GM19239 (cell line): ENCODE results near the gene RNU2-63P.
"Not testable (repeated sequence)": the region's sequence is repeated elsewhere in the genome, so short reads cannot be mapped to it uniquely, and the experiment has no call there.

Source experiments
- DNase-seq: peaks from one replicate; pipeline ENCODE4 v3.0.0; 2011; ENCODE audit warnings: low spot score; ENCODE audit not compliant: insufficient read length
- FAIRE-seq: peaks from 2 replicates; lab custom pipeline; 2011; peaks lifted over from hg19 to GRCh38; lab: Jason Lieb, UNC

RNU2-63P gene

GRCh38 chr2:88032070-88032702 lies 15.8 kb upstream of the RNU2-63P start:
- FAIRE-seq = no peak
- DNase-seq = no peak

DNA sequence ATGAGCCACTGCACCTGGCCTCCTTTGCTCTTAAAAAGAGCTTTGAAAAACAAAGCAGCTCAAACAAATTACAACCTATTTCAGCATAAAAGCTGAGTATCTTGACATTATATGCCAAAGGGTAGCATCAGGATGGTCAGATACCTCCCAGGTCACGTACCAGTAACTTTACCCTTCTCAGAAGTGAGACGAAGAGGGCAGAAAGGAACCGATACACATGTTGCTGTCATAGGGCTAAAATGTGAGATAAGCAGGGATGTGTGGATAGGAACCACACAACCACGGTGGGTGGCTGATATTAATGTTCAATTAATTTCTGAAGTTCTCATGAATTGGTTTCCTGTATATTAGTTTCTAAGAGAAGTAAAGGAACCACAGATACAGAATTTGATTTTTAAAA lies 12.6 kb upstream of the RNU2-63P start:
- FAIRE-seq = no peak
- no peak for DNase-seq

GRCh38 chr2:88027697-88028389 lies 11.5 kb upstream of the RNU2-63P start:
- no peak for DNase-seq
- peak; percentile 54 for FAIRE-seq

DNA sequence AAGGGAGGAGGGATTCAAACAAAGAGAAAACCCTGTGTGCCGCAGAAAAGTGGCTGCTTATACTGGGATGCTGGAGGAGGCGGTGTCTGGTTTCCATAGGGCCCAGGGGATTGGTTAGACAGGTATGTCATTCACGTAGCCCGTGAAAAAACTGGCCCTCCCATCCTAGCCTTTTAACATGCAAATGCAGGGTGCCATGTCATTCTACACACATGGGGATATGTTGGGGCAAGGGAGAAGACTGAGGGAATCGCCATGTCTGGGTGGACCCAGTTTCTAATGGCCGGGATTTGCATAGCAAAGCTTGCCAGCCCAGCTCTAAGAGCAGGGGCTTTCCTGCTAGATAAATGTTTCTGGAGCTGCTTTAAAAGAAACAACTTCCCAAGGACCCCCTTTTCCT lies 8.2 kb upstream of the RNU2-63P start:
- FAIRE-seq (no peak), DNase-seq (no peak)

DNA sequence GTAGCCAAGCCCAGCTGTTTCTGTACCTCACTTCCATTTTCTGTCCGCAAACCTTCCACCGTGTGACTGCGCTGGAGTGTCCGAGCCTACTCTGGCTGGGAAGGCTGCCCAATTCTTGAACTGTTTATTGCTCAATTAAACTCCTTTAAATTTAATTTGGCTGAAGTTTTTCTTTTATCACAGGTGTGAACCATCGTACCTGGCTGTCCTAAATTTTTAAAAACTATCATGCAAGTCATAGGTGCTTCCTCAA lies 6.2 kb upstream of the RNU2-63P start:
- FAIRE-seq = no peak
- no peak for DNase-seq

GRCh38 chr2:88019985-88020384 lies 3.6 kb upstream of the RNU2-63P start:
- no peak for FAIRE-seq
- no peak for DNase-seq

DNA sequence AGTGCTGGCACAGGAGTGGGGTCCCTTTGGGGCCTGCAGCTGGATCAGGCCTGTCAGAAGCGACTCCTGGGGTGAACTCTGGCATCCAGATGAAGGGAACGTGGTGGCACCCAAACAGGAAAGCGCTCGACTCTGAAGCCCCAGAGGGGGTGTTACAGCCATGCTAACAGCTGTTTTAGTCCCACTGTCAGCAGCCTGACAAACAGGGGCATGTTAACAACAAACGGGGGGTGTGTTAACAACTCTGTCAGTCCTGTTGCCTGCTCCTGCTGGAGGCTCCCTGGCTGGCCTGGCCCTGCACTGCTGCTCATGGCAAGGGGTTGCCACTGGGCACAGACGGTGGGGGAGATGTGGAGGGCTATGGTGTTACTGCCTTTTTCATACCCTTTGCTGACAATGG lies 2.6 kb upstream of the RNU2-63P start:
- FAIRE-seq (no peak), DNase-seq (no peak)

- not testable (repeated sequence) for DNase-seq, FAIRE-seq
These were observed 1.9 kb upstream of the RNU2-63P start for GRCh38 chr2:88018077-88018805.

DNA sequence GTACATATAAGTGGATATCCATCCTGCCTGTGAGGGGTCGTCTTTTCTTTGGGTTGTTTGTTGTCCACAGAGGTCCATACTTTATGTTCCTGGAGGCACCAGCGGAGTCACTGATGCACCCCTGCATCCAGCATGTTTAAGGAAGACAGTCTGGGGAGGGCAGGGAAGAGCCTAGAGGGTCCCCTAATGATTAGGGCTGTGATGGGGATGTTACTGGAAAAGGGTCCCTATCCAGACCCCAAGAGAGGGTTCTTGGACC lies 1.4 kb upstream of the RNU2-63P start:
- not testable (repeated sequence) for FAIRE-seq, DNase-seq

DNA sequence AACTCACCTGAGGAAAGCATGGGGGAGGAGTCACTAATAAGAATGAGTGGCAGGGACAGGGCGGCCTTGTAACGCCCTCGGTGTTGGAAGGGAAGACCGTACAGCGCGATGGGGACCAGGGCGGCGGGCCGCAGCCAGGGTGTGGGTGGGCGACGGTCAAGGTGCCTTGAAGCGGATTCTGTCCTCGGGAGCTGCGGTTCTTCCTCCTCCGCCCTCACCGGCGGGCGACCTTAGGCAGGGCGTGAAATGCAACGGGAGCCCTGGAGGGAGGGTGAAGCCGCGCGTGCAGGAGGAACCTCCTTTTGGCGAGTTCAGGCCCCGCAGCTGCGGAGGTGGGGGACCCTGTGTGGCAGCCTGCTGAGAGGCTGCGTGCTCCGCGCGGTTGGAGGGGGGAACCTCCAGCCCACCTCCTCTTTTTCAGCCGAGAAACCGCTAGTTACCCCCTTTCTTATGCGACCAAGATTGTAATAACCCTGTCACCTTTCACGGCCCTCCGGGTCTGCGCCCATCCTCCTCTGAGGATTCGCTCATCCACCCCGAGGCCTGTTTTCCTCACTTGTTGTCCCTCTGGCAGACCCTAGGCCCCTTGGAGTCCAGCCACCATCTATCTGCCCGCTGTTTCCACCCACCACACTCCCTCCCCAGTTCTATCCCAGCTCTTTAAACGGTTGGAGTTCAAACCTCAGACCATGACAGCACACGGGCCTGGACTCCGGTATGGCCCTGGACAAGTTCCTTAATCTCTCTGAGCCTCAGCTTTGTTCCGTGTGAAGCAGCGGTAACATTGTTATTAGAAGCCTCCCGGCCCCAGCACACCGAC lies 823 bp upstream of the RNU2-63P start:
- DNase-seq (no peak), FAIRE-seq (peak; percentile 79)

- no peak for DNase-seq
These were observed 5.3 kb downstream of the RNU2-63P start for GRCh38 chr2:88011011-88011410.

GRCh38 chr2:88010136-88010535 lies 6.2 kb downstream of the RNU2-63P start:
- FAIRE-seq (no peak), DNase-seq (no peak)

More at GRCh38 chr2:88011011-88011410, 5.3 kb downstream of the RNU2-63P start:
- no peak for FAIRE-seq

GRCh38 chr2:88006912-88007439 lies 9.4 kb downstream of the RNU2-63P start:
- DNase-seq (no peak), FAIRE-seq (no peak)

DNA sequence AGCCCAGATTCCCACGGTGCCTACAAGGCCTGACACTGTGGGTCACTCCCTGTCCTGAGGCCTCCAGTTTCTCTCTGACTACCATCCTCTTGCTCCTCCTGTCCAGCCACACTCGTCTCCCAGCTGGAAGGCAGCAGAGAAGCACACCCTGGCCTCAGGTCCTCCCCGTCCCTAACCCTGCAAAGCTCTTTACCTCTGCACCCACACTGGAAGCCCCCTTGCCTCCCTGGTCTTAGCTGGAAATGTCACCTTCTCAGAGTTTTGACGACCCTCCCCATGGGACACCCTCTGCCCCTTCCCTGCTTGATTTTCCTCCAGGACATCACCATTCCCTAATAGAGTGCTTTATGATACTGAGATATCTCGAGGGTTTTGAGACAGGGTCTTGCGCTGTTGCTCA lies 10.6 kb downstream of the RNU2-63P start:
- FAIRE-seq = no peak
- DNase-seq = no peak

DNA sequence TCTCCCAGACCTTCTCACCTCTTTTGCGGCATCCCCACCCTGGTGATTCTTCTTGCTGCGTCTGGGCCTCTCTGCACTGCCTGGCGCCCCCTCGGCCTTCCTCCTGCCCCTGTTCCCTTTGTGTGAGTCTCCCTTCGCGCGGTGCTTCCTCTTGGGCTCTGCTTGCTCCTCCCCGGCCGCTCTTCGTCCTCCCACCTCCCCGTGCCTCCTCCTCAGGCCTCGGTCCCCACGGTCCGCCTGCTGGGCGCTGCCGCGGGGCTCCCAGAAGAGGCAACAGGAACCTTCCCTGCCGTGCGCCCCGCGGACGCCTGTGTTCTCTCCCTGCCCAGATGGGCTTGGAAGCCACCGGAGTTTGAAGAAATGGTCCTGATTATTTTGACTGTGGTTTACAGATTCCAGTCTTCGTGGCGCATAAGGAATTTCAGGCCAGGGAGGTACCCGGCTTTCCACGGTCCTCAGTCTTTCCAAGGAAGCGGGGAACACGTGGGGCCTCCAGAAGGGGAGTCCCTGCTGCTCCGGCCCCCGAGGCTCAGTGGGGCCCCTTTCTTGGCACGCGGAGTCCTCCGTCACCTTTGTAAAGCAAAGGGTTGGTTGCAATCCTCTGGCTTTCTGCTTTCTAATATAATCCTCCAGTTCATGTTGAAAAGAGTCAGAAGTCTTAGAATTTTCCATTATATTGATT lies 13.1 kb downstream of the RNU2-63P start:
- FAIRE-seq = no peak
- DNase-seq = no peak

- no peak for DNase-seq
- no peak for FAIRE-seq
These were observed 14.0 kb downstream of the RNU2-63P start for GRCh38 chr2:88002359-88002707.

DNA sequence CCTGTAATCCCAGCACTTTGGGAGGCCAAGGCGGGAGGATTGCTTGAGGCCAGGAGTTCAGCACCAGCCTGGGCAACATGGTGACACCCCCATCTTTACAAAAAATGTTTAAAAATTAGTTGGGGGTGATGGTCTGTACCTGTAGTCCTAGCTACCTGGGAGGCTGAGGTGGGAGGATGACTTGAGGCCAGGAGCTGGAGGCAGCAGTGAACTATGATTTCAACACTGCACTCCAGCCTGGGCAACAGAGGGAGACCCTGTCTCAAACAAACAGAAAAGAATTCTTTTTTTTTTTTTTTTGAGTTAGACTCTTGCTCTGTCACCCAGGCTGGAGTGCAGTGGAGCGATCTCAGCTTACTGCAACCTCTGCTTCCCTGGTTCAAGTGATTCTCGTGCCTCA lies 15.9 kb downstream of the RNU2-63P start:
- FAIRE-seq, DNase-seq: not testable (repeated sequence)

DNA sequence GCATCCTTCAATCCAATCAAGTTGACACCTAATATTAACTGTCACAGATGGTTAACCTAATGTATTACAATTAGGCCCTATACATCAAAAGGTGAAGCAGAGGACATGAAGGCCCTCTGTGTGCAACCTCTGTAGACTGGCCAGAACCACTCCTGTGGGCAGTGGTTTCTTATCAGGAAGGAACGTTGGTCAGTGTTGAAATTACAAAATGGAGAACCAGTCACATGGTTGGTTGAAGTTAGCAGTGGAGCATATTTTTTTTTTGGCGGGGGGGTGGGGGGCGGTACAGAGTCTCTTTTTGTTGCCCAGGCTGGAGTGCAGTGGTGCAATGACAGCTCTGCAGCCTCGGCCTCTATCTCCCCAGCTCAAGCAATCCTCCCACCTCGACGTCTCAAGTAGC lies 19.8 kb downstream of the RNU2-63P start:
- no peak for FAIRE-seq
- DNase-seq = no peak

DNA sequence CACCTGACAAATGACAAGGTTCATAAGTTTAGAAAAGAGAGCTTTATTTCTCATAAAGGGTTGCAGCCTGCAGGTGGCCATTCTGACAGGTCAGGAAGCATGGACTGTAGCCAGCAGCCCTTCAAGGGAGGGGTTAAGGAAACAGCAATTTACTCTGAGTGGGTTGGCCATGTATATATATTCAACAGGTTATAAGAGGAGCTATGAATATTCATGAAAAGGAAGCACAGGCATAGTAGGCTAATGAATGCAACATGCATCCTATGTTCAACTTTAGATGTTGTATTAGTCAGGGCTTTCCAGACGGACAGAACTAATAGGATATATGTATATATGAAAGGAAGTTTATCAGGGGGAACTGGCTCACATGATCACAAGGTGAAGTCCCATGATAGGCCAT lies 20.6 kb downstream of the RNU2-63P start:
- no peak for FAIRE-seq

DNA sequence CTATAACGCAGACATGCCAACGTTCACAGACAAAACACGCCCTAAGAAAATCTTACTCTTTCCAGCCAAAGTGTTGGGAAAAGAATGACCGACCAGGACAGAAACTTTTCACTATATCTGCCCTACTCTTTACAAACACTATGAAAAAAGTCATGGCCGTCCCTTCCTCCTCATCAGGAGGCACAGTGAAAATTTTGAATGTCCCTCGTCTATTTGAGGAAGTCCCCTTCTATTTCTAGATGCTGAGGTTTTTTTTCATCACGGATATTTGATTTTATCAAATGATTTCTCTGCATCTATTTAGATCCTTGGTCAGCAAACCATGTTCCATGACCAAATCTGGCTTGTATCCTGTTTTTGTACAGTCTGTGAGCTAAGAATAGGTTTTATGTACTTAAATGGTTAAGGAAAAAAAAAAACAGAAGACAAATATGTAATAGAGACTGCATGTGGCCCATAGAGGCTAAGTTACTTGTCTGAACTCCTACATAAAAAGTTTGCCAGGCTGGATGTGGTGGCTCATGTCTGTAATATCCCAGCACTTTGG lies 22.0 kb downstream of the RNU2-63P start:
- DNase-seq, FAIRE-seq: not testable (repeated sequence)

More for the DNA sequence above, 20.6 kb downstream of the RNU2-63P start:
- no peak for DNase-seq
